CD8-positive, alpha-beta memory T cell (primary cell): ENCODE measurements around the gene CRTC2. TPM values are rescaled to one million over a fixed set of nuclear protein-coding genes. Genes with fewer than 3 reads are reported as not detected.
A peak's percentile ranks its signal among the peaks of the same experiment; 100 is the strongest.

Source experiments
- CTCF ChIA-PET: fragments of 350-600 bp; sonication (Branson Sonifier 250); formaldehyde crosslinking; loops from one replicate; lab custom pipeline; 2021; ENCODE audit warnings: antibody characterized with exemption; lab: Charles Lee
- POLR2A ChIA-PET: fragments of 350-600 bp; sonication (Branson Sonifier 250); formaldehyde crosslinking; loops from one replicate; lab custom pipeline; 2021; ENCODE audit warnings: antibody characterized with exemption; lab: Charles Lee
- DNase-seq, 5 donors: peaks; one replicate each; pipeline versions ENCODE4 v3.0.0 to v3.0.0-alpha.2; 2020 to 2022; ENCODE audit warnings: mixed read lengths in 1 of 5
- H3K27ac ChIP-seq: one replicate; pipeline ENCODE4 v1.7.0; 2013; ENCODE audit warnings: low read depth, mild to moderate bottlenecking, low read length, moderate library complexity
- H3K27me3 ChIP-seq: 2 replicates; pipeline ENCODE4 v1.7.0; 2013; ENCODE audit warnings: low read length, mild to moderate bottlenecking; ENCODE audit not compliant: insufficient read depth, poor library complexity, severe bottlenecking
- H3K36me3 ChIP-seq: 2 replicates; pipeline ENCODE4 v1.7.0; 2013; ENCODE audit warnings: mild to moderate bottlenecking, low read length, moderate library complexity; ENCODE audit not compliant: insufficient read depth
- H3K4me1 ChIP-seq: 2 replicates; pipeline ENCODE4 v1.7.0; 2013; ENCODE audit warnings: mild to moderate bottlenecking, low read length, moderate library complexity; ENCODE audit not compliant: insufficient read depth
- H3K4me3 ChIP-seq: 2 replicates; pipeline ENCODE4 v1.7.0; 2013; ENCODE audit warnings: mild to moderate bottlenecking, low read length
- H3K9me3 ChIP-seq: 2 replicates; pipeline ENCODE4 v1.7.0; 2013; ENCODE audit warnings: mild to moderate bottlenecking, low read length
- H3K27ac Mint-ChIP-seq, 8 donors: one replicate each; pipeline ENCODE4 v1.8.0; 2020 to 2021; ENCODE audit warnings: mixed read lengths in 8 of 8, mild to moderate bottlenecking in 6 of 8, inconsistent platforms in 3 of 8, moderate library complexity in 3 of 8
- H3K27me3 Mint-ChIP-seq, 2 donors: one replicate each; pipeline ENCODE4 v1.8.0; 2020 to 2021; ENCODE audit warnings: mixed read lengths in 2 of 2, mild to moderate bottlenecking in 1 of 2, moderate library complexity in 1 of 2
- H3K36me3 Mint-ChIP-seq, 3 donors: one replicate each; pipeline ENCODE4 v1.8.0; 2020 to 2021; ENCODE audit warnings: mixed read lengths in 3 of 3, inconsistent platforms in 1 of 3, mild to moderate bottlenecking in 1 of 3
- H3K4me1 Mint-ChIP-seq, 3 donors: one replicate each; pipeline ENCODE4 v1.8.0; 2020 to 2021; ENCODE audit warnings: mixed read lengths in 3 of 3, inconsistent platforms in 1 of 3, mild to moderate bottlenecking in 1 of 3
- H3K4me3 Mint-ChIP-seq, 7 donors: one replicate each; pipeline ENCODE4 v1.8.0; 2020 to 2021; ENCODE audit warnings: mixed read lengths in 7 of 7, mild to moderate bottlenecking in 6 of 7, moderate library complexity in 4 of 7, inconsistent platforms in 2 of 7
- H3K9me3 Mint-ChIP-seq, 5 donors: one replicate each; pipeline ENCODE4 v1.8.0; 2020 to 2022; ENCODE audit warnings: mixed read lengths in 5 of 5, mild to moderate bottlenecking in 3 of 5, moderate library complexity in 2 of 5, inconsistent platforms in 1 of 5
- polyA plus RNA-seq: library from polyadenylated mRNA; unstranded; fragments of 300-500 nt; fragmentation: Illumina TruSeq; gene quantifications from one replicate; pipeline ENCODE4 v1.2.3, GENCODE V29; 2021
- total RNA-seq, 2 experiments: library from RNA; stranded (reverse); gene quantifications; one replicate each; pipeline ENCODE4 v1.2.3, GENCODE V29; 2021

CRTC2 gene
- total and polyA plus RNA-seq, 3 experiments from 2014 or later = 38.9 to 63.2 (median 53.9) TPM

DNA sequence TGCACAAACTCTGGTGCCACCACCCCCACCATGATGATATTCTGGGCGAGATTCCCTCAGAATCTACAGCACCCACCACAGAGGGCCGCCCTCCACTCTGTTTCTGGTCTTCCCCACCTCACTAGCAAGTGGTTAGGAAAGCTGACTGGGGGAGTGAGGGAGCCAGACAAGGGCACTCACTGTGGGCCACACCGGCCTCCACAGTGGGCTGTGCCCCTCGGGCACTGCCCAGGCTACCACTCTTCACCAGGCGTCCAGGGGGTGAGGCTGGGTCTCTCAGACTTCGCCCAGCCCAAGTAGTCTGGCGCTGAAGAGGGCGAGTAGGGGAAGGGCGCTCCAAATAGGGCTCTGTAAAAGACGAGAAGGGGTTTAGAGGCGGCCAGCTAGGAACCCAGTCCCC lies 24.5 kb downstream of the CRTC2 start:
- H3K4me1 ChIP-seq = no peaks in the 10 kb centered on the region
- peaks cover 59% of the 10 kb centered on the region for H3K36me3 ChIP-seq
- peaks cover 3 to 88% (median 8%) of the 10 kb centered on the region in 3 donors for H3K36me3 Mint-ChIP-seq
- H3K27ac ChIP-seq = no peak overlapping the region
- H3K4me3 ChIP-seq = no peak overlapping the region
- H3K9me3 Mint-ChIP-seq = no peaks in the 10 kb centered on the region
- H3K9me3 ChIP-seq = no peaks in the 10 kb centered on the region
- CTCF ChIA-PET = no interaction called here
- H3K27me3 ChIP-seq = no peaks in the 10 kb centered on the region
- H3K4me3 Mint-ChIP-seq = no peak overlapping the region
- POLR2A ChIA-PET = interaction anchor here (1.2 kb wide), 1 partner anchor 10 kb away, joined by 4 read pairs; no protein-coding TSS in a partner anchor
- H3K27ac Mint-ChIP-seq = peak overlapping the region in 1 of 8 donors; percentile 83
- H3K4me1 Mint-ChIP-seq = peaks cover under 1 to 5% (median 3%) of the 10 kb centered on the region in 3 donors
- no peaks in the 10 kb centered on the region for H3K27me3 Mint-ChIP-seq
- DNase-seq = no peak

GRCh38 chr1:153933430-153933829 lies 25.0 kb downstream of the CRTC2 start:
- Histone ChIP-seq H3K9me3 (no peaks in the 10 kb centered on the region), H3K4me3 (no peak overlapping the region), H3K36me3 (peaks cover 56% of the 10 kb centered on the region), H3K27ac (no peak overlapping the region), H3K4me1 (no peaks in the 10 kb centered on the region), H3K27me3 (no peaks in the 10 kb centered on the region)
- Mint-ChIP-seq H3K36me3 (peaks cover 3 to 85% (median 5%) of the 10 kb centered on the region in 3 donors), H3K27ac (no peak overlapping the region), H3K4me3 (no peak overlapping the region), H3K4me1 (peaks cover 5 to 10% (median 9%) of the 10 kb centered on the region in 3 donors), H3K27me3 (no peaks in the 10 kb centered on the region), H3K9me3 (no peaks in the 10 kb centered on the region)
- ChIA-PET CTCF (interaction anchor here (1.0 kb wide), 1 partner anchor 53 kb away, joined by 3 read pairs; no protein-coding TSS in a partner anchor), POLR2A (interaction anchor here (1.2 kb wide), 1 partner anchor 10 kb away, joined by 4 read pairs; no protein-coding TSS in a partner anchor)
- peak in 1 of 5 donors; percentile 41 for DNase-seq

DNA sequence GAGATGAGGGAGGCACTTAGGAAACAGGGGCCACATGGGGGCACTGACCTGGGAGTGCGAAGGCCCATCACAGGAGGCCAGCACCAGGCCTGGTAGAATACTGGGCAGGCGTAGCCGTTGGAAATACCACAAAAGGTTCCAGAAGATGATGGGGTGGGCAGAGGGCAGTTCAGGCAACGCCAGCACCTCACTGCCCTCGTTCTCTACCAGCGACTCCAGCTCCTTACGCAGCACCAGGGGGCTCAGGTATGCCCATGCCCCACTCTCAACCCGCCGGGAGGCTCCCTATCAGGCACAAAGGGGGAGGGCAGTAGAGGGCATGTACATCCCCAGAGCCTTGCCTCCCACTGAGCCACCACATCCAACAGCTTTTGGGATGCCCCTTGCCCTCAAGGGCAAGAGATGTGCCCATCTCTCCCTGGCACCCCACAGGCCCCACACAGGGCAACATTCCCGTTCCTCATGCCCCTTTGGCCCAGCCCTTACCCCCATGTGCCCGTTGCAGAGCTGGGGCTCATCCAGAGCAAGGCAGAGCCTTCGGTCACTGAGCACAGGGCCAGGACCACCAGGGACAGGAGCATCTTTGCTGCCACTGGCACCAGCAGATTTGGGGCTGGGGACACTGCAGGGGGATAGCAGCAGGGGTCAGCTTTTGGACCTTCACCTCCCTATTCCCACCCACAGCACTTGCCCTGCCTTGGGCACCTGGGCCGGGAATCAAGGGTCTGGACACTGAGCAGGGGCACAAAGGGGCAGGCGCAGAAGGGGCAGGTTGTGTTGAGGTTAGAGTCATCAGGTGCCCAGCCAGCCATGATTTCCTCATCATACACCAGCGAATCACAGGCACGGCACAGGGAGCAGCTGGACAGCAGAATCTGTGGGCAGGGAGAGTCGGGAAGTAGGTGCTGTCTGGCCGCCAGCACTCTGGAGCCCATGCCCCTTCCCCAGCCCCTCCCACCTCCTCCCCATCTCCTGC lies 26.0 kb downstream of the CRTC2 start:
- peak in 1 of 5 donors; percentile 34 for DNase-seq
- H3K27me3 ChIP-seq = no peaks in the 10 kb centered on the region
- ChIA-PET CTCF (interaction anchor here (1.0 kb wide), 1 partner anchor 54 kb away, joined by 3 read pairs; no protein-coding TSS in a partner anchor), POLR2A (interaction anchor here (1.2 kb wide), 1 partner anchor 9 kb away, joined by 4 read pairs; no protein-coding TSS in a partner anchor)
- no peak overlapping the region for H3K27ac ChIP-seq
- H3K36me3 ChIP-seq = peaks cover 51% of the 10 kb centered on the region
- peak overlapping the region in 1 of 8 donors; percentile 71 for H3K27ac Mint-ChIP-seq
- H3K9me3 ChIP-seq = no peaks in the 10 kb centered on the region
- no peak overlapping the region for H3K4me3 ChIP-seq
- no peaks in the 10 kb centered on the region for H3K27me3 Mint-ChIP-seq
- H3K9me3 Mint-ChIP-seq = no peaks in the 10 kb centered on the region
- H3K4me1 Mint-ChIP-seq = peaks cover 11 to 14% (median 13%) of the 10 kb centered on the region in 3 donors
- H3K4me3 Mint-ChIP-seq = no peak overlapping the region
- peaks cover 3 to 79% (median 5%) of the 10 kb centered on the region in 3 donors for H3K36me3 Mint-ChIP-seq
- no peaks in the 10 kb centered on the region for H3K4me1 ChIP-seq

DNA sequence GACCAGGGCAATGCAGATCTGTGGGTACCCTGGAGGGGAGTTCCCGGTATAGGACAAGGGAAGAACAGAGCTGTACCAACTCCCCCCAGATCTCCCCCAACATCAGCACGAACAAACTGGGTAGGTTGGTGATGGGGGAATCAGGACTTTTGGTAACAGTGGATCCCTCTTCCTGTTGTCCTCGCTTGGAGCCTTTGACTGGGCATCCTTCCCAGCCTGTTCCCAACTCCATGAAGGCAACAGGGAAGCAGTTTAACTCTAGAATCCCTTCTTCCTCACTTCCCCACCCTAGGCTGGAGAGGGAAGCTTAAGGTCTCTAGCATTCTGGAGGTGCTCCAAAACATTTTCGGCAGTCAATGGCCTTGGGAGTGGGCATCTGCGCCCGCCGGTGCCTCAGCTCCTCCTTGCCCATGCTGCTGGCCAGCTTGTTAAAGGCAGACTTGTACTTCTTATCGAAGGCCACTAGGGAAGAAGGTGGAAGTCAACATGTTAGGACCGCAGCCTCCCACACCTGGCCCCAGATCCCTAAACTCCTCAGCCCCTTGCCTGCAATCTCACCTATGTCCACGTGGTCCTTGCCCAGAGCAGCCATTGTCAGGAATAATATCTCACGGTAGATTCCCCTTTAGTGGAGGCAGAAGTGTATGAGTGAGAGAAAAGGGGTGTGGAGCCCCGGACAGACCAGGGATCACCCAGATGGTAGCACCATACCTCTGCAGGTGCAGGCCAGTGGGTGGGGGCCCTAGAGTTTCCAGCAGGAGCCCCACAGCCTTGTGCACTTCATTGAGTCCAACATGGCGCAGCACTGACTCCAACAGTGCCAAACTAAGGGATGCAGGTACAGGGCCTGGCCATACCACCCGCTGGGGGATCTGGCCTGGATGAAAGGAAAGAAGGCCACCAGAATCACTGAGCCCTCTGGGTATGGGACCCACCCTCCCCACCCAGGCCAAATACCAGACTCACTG lies 28.1 kb downstream of the CRTC2 start:
- CTCF ChIA-PET = interaction anchor here (0.9 to 1.0 kb wide), 2 partner anchors 9 to 56 kb away, joined by 3 to 4 read pairs; partner anchors contain the start of gene RAB13
- no peak for DNase-seq

DNA sequence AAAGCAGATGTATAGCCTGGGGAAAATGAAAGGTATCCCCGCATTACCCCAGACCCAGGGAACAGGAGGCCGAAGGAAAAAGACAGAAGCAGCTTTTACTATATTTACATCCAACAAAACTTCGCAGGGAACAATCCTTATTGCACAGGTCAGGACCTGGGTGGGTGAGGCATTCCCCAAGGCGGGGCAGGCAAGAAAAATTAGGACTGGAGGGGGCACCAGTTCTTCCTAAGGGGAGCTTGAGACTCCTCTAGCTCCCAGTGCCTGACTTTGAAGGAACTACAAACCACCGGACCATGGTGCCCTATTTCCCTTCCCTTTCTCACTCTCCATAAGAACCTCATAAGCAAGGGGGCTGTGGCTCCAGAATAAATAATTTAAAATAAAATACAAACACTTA lies 29.0 kb downstream of the CRTC2 start:
- H3K27ac Mint-ChIP-seq = peak overlapping the region in 3 of 8 donors; percentile 25 to 78 (median 29)
- H3K9me3 Mint-ChIP-seq = no peaks in the 10 kb centered on the region
- H3K27me3 Mint-ChIP-seq = no peaks in the 10 kb centered on the region
- DNase-seq = no peak
- no peak overlapping the region for H3K4me3 Mint-ChIP-seq
- Histone ChIP-seq H3K36me3 (peaks cover 30% of the 10 kb centered on the region), H3K4me1 (no peaks in the 10 kb centered on the region), H3K27me3 (no peaks in the 10 kb centered on the region), H3K9me3 (no peaks in the 10 kb centered on the region), H3K4me3 (no peak overlapping the region), H3K27ac (no peak overlapping the region)
- ChIA-PET CTCF (interaction anchor here (0.9 to 1.0 kb wide), 2 partner anchors 8 to 57 kb away, joined by 3 to 4 read pairs; partner anchors contain the start of gene RAB13), POLR2A (interaction anchor here (0.5 to 0.7 kb wide), 3 partner anchors 14 to 61 kb away, joined by 3 to 6 read pairs (median 3); partner anchors contain the start of gene RPS27)
- peaks cover 0 to 48% (median 0%) of the 10 kb centered on the region in 3 donors for H3K36me3 Mint-ChIP-seq
- peaks cover 10 to 19% (median 18%) of the 10 kb centered on the region in 3 donors for H3K4me1 Mint-ChIP-seq

More for the DNA sequence above, 28.1 kb downstream of the CRTC2 start:
- POLR2A ChIA-PET = interaction anchor here (0.7 kb wide), 1 partner anchor 14 kb away, joined by 3 read pairs; no protein-coding TSS in a partner anchor
- Histone ChIP-seq H3K4me3 (no peak overlapping the region), H3K27me3 (no peaks in the 10 kb centered on the region), H3K4me1 (no peaks in the 10 kb centered on the region), H3K27ac (no peak overlapping the region), H3K36me3 (peaks cover 31% of the 10 kb centered on the region), H3K9me3 (no peaks in the 10 kb centered on the region)
- H3K9me3 Mint-ChIP-seq = no peaks in the 10 kb centered on the region
- H3K27me3 Mint-ChIP-seq = no peaks in the 10 kb centered on the region
- H3K4me3 Mint-ChIP-seq = no peak overlapping the region
- H3K27ac Mint-ChIP-seq = peak overlapping the region in 2 of 8 donors; percentile 61 to 68
- H3K4me1 Mint-ChIP-seq = peaks cover 10 to 18% (median 17%) of the 10 kb centered on the region in 3 donors
- H3K36me3 Mint-ChIP-seq = peaks cover 0 to 57% (median 0%) of the 10 kb centered on the region in 3 donors

DNA sequence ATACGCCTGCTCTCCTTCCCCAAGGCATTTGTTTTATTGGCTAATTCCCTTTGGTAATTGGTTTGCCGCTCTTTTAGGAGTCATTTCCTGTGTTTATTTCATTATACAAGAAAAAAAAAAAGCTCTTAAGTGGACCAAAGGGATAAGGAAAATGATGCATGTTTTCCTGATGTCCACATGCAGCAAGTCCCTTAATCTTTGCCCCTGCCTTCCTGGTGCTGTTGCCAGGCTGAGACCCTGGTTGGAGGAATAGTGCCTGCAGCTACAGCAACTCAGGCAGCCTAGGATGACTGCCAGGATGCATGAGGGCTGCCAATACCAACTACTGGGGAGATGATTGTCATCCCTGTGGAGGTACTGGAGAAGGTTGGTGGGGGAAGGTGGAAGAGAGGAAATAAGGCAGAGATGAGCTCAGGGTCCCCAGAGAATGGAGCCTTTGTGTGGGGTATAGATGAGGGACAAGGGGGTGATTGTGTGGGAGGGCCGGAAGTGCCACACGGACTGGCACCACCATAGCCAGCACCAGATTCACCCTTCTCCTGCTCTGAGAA lies 29.5 kb downstream of the CRTC2 start:
- Histone ChIP-seq H3K27me3 (no peaks in the 10 kb centered on the region), H3K9me3 (no peaks in the 10 kb centered on the region), H3K4me1 (peaks cover 5% of the 10 kb centered on the region), H3K27ac (no peak overlapping the region), H3K4me3 (no peak overlapping the region), H3K36me3 (peaks cover 26% of the 10 kb centered on the region)
- CTCF ChIA-PET = interaction anchor here (0.7 to 1.3 kb wide), 3 partner anchors 16 to 58 kb away, joined by 3 to 4 read pairs (median 3); partner anchors contain the start of gene RAB13
- H3K4me3 Mint-ChIP-seq = no peak overlapping the region
- POLR2A ChIA-PET = interaction anchor here (0.5 to 0.6 kb wide), 3 partner anchors 15 to 62 kb away, joined by 3 to 6 read pairs (median 4); partner anchors contain the start of gene RPS27
- peaks cover 0 to 43% (median 0%) of the 10 kb centered on the region in 3 donors for H3K36me3 Mint-ChIP-seq
- H3K27me3 Mint-ChIP-seq = no peaks in the 10 kb centered on the region
- DNase-seq = no peak
- H3K4me1 Mint-ChIP-seq = peaks cover 11 to 24% (median 21%) of the 10 kb centered on the region in 3 donors
- peak overlapping the region in 7 of 8 donors; percentile 13 to 87 (median 57) for H3K27ac Mint-ChIP-seq
- no peaks in the 10 kb centered on the region for H3K9me3 Mint-ChIP-seq
